ENCODE measurements around the gene SLAIN2.

DNA sequence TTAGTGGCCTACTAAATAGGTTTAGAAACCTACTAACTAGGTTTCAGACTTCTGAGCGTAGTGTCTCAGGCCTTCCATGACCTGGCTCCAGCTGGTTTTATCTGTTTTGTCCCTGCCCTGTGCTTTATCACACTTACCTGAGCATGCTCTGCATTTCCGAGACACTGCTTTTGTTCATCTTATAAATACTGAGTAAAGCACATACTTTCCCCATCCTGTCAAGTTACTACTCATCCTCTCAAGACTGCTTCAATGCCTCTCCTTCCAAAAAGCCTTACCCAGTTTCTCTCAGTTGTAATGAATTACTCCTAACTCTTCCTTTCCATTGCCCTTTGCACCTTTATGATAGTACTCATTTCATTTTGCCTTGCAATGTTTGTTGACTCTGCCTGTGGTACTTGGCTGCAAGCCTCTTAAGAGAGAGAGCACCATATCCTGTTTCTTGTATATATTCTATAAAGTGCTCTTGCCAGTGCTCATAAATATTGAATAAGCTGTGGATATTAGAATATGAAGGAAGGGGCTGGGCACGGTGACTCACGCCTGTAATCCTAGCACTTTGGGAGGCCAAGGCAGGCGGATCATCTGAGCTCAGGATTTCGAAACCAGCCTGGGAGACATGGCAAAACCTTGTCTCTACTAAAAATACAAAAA is 34.4 kb downstream of the SLAIN2 start:
- TF ChIP-seq SUZ12 (IDR thresholded peaks at IDR 0.05; ENCODE audit: extremely low read depth, insufficient read depth, insufficient read length) (no peak), YY1 (IDR thresholded peaks at IDR 0.05; ENCODE audit: insufficient read depth, insufficient read length) (no peak)

Measured in NT2/D1 (cell line).